ENCODE data around the gene PRKCZ.
"Not testable (repeated sequence)": the region's sequence is repeated elsewhere in the genome, so short reads cannot be mapped to it uniquely, and the experiment has no call there.

PRKCZ gene

DNA sequence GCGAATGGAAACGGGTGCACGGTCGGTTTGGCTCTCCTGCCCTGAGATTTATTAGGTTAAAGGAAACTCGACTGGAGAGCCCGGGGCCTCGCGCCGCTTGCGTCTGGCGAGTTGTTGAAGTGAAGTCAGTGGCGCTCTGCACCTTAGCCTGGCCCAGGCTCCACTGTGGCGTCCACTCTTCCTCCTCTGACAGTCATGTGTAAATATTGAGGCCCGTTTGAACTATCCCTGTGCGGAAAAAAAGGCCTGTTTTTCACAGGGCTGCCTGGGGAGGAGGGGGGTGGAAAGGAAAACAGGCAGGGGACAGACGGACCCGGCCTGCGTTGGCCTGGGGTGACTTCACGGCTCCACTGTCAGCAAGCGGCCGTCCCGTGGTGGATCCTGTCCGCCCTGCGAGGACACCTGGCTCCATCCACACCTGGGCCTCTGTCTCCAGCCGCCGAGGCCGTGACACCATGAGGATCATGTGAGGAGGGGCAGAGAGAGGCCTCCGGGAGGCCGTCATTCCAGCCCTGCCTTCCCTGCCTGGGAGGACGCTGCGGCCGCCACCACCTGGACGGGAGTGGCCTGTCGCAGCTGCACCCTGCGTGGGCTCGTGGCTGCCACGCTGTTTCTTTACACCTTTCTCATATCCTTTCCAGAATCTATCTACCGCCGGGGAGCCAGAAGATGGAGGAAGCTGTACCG, 84.6 kb downstream of the PRKCZ start:
- no peak for DNase-seq (ENCODE audit: low read depth in 2 of 2)

DNA sequence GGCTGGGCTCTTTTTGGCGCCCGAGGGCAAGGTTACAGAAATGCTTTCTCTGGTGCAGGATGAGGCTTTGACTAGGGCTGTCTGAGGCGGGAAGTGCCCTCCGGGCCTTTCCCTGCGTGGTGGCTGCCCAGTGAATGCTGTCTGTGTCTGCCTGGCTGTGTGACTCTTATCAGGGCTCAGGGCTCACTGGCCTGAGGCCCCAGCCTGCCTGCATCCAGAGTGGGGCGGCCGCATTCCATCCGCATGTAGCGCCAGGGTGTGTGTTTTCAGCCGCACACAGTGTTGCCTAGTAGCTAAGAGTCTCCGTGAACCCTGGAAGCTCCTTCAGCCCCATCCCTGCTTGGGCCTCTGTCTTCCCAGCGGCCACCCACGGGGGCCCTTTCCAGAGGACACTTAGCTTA, 85.2 kb downstream of the PRKCZ start:
- DNase-seq (ENCODE audit: low read depth in 2 of 2) = no peak

DNA sequence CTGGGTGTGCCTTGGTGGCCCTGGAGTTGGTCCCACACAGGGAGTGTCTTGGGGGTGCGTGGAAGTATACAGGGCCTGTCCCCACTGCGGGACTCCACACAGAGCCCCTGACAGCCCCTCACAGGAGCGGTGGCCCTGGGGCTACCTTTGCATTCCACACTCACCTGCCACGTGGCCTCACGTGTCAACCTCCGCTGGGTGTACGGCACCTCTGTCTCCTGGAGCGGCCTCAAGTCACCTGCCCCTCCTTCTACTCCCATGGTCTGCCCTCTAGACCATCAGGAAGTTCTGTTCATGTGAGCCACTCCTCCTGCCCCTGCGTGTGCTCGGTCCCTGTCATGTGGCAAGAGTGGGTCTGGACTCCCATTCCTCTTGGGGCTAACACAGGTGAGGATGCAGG, 85.7 kb downstream of the PRKCZ start:
- DNase-seq (ENCODE audit: low read depth in 2 of 2) = no peak

DNA sequence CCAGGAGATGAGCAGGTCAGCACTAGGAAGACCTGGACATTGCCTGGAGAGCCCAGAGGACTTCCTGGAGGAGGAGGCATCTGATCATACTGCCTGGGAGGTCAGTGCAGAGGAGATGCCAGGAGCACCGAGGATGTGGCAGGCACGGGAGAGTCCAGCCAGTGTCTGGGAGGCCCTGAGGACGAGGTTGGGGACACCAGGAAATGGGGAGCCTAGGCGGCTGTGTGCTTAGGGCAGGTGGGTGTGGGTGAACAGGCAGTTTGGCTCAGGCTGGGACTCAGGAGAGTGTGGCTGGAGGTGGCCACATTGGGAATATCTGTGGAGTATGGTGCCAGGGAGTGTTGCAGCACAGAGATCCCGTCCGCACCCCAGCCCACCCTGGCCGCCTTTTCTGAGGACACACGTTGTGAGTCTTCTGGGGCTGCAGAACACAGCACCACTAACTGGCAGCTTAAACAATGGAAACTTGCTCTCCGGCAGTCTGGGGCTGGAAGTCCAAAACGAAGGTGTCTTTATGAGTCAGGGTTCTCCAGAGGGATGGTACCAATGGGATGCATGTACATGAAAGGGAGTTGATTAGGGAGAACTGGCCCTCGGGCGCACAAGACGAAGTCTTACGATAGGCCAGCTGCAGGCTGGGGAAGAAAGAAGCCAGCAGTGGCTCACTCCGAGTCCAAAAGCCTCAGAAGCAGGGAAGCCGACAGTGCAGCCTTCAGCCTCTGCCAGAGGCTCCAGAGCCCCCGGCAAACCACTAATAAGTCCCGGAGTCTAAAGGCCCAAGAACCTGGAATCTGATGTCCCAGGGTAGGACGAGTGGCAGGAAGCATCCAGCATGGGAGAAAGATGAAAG, 86.4 kb downstream of the PRKCZ start:
- no peak for DNase-seq (ENCODE audit: low read depth in 2 of 2)

DNA sequence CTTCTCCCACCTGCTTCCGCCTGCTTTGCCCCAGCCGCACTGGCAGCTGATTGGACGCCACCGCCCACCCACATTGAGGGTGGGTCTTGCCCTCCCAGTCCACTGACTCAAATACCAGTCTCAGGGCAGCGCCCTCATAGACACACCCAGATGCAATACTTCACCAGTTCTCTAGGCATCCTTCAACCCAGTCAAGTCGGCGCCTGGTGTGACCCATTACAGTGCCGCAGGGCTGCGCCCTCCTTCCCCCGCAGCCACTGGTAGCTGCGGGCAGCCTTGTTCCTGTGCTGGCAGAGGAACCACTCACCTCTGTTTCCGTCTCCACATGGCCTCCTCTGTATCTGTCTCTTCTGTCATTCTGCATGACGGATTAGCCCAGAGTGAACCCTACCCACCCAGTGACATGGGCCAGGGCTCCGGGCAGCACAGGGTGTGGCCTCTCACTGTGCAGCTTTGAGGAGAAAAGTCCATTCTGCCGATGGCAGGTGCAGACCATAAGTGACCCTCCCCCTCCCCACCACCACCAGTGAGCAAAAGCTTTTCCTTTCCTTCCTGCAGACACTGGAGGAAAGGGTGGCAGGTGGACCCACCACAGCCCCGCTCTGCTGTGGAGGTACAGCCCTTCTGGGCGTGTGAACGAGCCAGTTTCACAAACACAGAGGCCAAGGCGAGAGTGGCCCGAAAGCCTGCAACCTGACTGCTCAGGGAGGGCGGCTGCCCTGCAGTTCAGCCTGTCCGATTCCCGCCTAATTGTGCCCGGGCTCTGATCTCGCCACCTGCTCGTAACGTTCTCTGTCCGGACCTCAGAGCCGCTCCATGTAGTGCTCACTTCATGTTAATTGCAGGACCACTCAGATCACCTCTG, 87.3 kb downstream of the PRKCZ start:
- DNase-seq (ENCODE audit: low read depth in 2 of 2) = no peak

DNA sequence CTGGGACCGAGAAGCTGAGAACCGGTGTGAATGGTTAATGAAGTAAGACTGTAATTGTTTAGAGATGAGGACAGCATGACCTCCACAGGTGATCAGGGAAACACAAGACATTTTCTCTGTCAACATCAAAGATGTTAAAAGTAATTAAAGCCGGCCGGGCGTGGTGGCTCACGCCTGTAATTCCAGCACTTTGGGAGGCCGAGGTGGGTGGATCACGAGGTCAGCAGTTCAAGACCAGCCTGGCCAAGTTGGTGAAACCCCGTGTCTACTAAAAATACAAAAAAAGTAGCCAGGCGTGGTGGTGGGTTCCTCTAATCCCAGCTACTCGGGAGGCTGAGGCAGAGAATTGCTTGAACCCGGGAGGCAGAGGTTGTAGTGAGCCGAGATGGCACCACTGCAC, 88.9 kb downstream of the PRKCZ start:
- DNase-seq (ENCODE audit: low read depth in 2 of 2) = not testable (repeated sequence)

DNA sequence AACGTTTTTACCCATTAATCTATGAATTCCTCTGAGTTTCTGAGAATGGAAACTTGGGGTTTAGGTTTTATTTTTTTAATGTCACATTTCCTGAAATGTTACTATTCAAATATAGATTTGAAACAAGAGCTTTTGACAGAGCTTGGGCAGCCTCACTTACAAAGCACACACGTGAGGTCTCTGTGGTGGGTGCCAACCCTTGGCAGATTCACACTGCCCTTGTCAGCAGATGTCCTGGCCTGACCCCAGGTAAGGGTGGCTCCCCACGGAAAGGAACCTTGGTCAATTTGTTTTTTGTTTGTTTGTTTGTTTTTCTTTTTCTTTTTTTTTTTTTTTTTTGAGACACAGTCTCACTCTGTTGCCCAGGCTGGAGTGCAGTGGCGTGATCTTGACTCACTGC, 90.8 kb downstream of the PRKCZ start:
- DNase-seq (ENCODE audit: low read depth in 2 of 2) = no peak

DNA sequence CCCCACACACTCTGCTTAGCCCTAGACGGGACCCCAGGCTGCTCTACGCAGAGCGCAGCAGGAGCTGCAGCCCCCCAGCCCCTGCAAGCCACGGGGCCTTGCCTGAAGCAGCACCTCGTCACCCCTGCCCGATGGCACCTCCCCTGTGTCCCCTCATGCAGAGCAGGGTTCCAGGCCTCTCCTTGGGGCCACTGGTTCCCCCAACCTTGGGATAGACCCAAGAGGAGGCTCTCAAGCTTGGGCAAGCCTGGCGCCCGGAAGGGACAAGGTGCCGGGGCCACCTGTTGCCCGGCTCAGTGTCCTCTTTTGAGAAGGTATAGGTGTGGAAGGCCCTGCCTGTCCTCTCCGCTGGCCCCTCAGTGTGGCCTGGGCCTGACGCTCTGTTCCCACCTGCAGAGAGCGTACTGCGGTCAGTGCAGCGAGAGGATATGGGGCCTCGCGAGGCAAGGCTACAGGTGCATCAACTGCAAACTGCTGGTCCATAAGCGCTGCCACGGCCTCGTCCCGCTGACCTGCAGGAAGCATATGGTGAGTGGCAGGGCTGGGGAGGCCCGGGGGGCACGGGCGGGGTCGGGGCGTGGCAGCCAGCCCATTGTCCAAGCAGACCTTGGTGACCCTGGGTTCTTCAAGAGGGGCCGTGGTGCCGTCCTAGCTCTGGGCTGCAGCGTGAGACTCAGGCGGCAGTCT, 93.7 kb downstream of the PRKCZ start:
- no peak for DNase-seq (ENCODE audit: low read depth in 2 of 2)

DNA sequence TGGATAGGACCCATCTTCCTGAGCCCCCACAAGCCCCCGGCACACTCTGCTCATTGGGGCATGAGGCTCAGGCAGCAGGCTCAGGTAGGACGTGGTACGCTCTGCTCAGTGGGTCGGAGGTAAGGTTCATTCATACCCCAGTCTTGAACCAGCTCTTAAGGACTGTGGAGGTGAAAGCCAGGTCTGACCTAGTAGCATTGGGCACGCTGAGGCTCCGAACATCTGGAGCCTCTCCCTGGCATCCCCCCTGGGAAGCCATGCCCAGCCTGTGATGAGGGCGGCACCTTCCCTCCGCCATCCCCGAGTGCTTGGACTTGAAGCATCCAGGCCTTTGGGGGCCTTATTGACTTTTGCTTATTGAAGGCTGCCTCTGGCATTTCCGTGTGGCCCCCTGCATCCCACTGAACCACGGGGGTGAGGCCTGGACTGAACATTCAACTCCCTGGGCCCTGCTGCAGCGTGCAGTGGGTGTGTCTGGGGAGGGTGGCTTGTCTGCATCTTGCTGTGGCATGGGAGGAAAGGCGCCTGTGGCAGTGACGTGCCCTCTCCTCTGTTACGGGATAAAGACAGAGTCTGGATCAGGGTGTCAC, 94.4 kb downstream of the PRKCZ start:
- no peak for DNase-seq (ENCODE audit: low read depth in 2 of 2)

DNA sequence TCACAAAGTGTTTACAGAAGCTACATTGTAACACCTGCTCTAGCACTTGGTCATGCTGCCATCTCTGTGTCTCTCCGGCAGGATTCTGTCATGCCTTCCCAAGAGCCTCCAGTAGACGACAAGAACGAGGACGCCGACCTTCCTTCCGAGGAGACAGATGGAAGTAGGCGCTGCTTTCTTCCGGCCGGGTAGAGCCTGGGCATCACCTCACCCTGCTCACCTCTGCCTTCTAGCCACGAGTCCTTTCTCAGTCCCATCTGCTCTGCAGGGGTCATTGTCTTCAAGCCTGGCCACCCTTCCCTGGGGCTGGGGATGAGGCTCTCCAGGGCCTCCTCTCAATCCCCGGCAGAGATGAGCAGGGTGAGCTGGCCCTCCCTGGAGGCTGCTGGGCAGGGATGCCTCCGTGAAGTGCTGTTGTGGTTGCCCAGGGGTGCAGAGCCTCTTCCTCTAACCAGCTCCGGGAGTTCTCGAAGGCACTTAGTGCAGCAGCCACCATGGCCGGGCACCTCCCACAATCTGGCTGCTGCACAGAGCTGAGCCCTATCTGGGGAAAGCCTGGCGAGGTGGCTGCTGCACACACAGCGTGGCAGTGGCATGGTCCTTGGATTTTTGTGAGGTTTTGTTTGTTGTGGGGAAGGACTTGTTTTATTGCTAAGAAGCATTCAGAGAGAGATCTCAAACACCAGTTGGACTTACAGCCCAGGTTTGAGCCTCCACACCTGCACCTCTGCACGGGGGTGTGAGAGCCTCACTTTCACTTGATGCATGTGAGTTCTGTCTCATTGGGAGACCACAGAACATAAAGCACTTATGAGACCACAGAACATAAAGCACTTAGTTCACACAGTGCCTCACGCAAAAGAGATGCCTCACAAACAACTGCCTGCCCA, 96.0 kb downstream of the PRKCZ start:
- DNase-seq (ENCODE audit: low read depth in 2 of 2) = no peak

DNA sequence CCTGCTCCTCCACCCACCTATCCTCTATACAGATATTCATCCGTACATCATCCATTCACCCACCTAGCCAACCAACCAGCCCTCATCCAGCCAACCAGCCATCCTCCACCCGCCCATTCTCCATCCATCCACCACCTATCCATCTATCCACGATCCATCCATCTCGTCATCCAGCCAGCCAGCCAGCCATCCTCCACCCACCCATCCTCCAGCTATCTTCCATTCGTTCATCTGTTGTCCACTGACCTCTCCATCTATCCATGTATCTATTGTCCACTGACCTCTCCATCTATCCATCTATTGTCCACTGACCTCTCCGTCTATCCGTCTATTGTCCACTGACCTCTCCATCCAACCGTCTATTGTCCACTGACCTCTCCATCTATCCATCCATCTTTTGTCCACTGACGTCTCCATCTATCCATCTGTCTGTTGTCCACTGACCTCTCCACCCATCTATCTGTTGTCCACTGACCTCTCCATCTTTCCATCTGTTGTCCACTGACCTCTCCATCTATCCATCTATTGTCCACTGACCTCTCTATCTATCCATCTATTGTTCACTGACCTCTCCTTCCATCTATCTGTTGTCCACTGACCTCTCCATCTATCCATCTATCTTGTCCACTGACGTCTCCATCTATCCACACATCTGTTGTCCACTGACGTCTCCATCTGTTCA, 96.8 kb downstream of the PRKCZ start:
- DNase-seq (ENCODE audit: low read depth in 2 of 2) = no peak

DNA sequence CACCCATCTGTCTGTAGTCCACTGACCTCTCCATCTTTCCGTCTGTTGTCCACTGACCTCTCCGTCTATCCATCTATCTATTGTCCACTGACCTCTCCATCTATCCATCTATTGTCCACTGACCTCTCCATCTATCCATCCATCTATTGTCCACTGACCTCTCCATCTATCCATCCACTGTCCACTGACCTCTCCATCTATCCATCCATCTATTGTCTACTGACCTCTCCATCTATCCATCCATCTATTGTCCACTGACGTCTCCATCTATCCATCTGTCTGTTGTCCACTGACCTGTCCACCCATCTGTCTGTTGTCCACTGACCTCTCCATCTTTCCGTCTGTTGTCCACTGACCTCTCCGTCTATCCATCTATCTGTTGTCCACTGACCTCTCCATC, 97.7 kb downstream of the PRKCZ start:
- DNase-seq (ENCODE audit: low read depth in 2 of 2) = not testable (repeated sequence)

DNA sequence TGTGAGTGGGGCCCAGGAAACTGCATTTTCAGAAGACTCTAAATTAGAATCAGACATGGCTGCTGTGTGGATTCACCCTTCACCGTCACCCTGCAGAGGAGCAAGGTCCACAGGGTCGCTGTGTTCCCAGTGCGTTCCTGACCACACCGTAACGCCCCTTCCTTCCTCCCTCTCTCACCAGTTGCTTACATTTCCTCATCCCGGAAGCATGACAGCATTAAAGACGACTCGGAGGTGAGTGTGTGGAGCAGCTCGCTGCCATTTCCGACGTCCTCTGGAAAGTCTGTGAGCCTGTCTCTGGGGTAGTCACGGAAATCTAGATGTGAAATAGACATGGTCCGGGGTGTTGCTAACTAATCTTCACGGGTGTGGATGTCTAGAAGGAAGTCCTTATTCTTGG, 98.5 kb downstream of the PRKCZ start:
- DNase-seq (ENCODE audit: low read depth in 2 of 2) = peak in 1 of 2 donors; percentile 13

DNA sequence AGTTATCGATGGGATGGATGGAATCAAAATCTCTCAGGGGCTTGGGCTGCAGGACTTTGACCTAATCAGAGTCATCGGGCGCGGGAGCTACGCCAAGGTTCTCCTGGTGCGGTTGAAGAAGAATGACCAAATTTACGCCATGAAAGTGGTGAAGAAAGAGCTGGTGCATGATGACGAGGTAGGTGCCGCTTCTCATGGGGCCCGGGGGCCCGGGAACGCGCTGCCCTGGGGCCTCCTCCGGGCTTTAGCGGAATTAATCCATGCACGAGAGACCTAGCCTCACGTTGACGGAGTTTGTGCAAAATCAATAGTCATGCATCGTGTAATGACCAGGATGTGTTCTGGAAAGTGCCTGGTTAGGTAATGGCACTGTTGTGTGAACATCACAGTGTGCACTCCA, 100.6 kb downstream of the PRKCZ start:
- DNase-seq (ENCODE audit: low read depth in 2 of 2) = no peak

DNA sequence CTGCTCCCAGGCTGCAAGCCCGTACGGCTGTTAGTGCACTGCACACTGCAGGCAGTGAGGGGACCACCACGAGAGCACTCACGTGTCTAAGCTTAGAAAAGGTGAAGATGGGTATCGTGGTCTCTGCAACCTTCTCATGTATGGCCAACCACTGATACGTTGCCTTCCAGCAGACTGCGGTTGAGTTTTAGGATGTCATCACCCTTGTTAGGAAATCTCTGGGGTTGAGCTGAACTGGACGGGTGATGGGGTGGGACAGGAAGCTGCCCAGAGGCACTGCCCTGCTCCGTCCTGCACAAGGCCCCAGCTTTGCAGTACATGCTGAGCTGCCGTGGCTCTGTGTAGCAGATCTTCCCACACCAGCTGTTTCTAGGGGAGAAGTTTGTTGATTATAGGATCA, 101.0 kb downstream of the PRKCZ start:
- DNase-seq (ENCODE audit: low read depth in 2 of 2) = no peak

DNA sequence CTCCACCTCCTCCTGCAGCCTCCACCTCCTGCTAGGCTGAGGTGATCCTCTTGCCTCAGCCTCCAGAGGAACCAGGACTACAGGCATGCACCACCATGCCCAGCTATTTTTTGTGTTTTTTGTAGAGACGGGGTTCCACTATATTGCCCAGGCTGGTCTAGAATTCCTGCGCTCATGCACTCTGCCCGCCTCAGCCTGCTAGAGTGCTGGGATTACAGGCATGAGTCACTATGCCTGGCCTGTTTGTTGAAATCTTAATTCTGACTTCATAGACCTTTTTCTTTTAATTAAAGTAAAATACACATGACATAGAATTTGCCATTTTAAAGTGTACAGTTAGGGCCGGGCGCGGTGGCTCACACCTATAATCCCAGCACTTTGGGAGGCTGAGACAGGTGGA, 101.7 kb downstream of the PRKCZ start:
- DNase-seq (ENCODE audit: low read depth in 2 of 2) = no peak

DNA sequence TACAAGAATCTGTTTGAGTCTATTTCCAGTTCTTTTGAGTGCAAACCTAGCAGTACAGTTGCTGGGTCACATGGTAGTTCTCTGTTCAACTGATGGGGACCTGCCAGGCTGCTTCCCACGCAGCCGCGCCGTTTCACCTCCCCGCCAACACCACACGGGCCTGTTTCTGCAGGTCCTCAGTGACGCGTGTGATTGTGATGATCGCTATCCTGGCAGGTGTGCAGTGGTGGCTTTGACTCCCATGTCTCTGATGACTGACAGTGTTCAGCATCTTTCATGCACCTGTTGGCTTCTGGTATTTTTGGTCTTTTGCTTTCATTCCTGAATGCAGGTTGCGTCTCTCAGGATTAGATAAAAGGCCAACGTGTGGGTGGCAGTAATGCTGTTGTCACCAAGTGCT, 102.7 kb downstream of the PRKCZ start:
- no peak for DNase-seq (ENCODE audit: low read depth in 2 of 2)

DNA sequence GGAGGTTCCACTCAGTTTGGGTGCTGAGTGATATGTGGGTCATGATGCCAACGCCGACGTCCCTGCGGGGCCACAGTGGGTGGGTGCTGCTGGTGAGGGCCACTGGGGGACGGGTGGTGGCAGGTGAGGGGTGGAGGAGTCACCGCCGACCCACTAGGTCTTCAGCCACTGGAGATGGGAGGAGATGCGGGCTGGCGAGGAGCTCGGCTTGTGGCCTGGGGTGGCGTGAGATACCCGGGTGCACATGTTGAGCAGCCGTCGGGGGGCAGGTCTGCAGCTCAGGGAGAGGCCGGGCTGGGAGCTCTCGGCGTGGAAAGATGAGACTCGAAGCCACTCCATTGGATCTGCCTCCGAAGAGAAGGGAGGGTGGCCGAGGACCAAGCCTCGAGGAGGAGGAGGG, 103.8 kb downstream of the PRKCZ start:
- no peak for DNase-seq (ENCODE audit: low read depth in 2 of 2)

DNA sequence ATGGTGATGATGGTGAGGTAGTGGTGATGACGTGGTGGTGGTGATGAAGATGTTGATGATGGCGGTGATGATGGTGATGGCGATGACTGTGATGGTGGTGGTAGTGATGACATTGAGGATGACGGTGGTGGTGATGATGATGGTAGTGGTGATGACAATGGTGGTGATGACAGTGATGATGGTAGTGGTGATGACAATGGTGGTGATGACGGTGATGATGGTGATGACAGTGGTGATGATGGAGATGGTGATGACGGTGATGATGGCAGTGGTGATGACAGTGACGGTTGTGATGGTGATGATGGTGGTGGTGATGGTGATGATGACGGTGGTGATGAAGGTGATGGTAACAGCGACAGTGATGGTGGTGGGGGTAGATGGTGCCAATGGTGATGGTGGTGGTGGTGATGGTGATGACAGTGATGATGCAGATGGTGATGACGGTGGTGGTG, 105.0 kb downstream of the PRKCZ start:
- DNase-seq (ENCODE audit: low read depth in 2 of 2) = no peak

DNA sequence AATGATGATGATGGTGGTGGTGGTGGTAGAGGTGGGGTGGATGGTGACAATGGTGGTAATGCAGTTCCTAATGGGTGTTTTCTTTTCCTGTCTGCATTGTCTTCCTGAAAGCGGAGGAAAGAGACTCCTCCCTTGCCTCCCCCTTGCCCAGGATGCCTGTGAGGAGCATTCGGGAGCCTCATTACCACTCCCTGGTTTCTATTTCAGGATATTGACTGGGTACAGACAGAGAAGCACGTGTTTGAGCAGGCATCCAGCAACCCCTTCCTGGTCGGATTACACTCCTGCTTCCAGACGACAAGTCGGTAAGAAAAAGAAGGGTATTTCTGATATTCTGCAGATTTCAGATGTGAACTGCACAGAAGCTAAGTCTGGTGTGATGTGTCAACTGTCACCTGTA, 105.6 kb downstream of the PRKCZ start:
- no peak for DNase-seq (ENCODE audit: low read depth in 2 of 2)

Measured in stimulated activated CD8-positive, alpha-beta memory T cell treated with anti-CD3 and anti-CD28 coated beads, Interleukin-2, amount 100 ng/mL, for 48 hours (primary cell).